Activated CD4-positive, alpha-beta T cell treated with anti-CD3 and anti-CD28 coated beads, Interleukin-2, amount 10 ng/mL, durations not matched to agents 7 days and 5 days (primary cell): ENCODE data around the gene RNF215. TPM values are rescaled to one million over a fixed set of nuclear protein-coding genes. Genes with fewer than 3 reads are reported as not detected.

Experiments
- CTCF ChIA-PET: fragments of 350-600 bp; sonication (Branson Sonifier 250); formaldehyde crosslinking; loops from one replicate; lab custom pipeline; 2021; ENCODE audit warnings: antibody characterized with exemption; lab: Charles Lee
- POLR2A ChIA-PET: fragments of 350-600 bp; sonication (Branson Sonifier 250); formaldehyde crosslinking; loops from one replicate; lab custom pipeline; 2021; ENCODE audit warnings: antibody characterized with exemption; lab: Charles Lee
- DNase-seq: peaks from one replicate; pipeline ENCODE4 v3.0.0-alpha.2; 2020
- H3K27ac Mint-ChIP-seq: one replicate; pipeline ENCODE4 v1.8.0; 2021; ENCODE audit warnings: mild to moderate bottlenecking, moderate library complexity, mixed read lengths
- H3K27me3 Mint-ChIP-seq: one replicate; pipeline ENCODE4 v1.8.0; 2021; ENCODE audit warnings: mixed read lengths
- H3K36me3 Mint-ChIP-seq: one replicate; pipeline ENCODE4 v1.8.0; 2021; ENCODE audit warnings: low read depth, mixed read lengths
- H3K4me1 Mint-ChIP-seq: one replicate; pipeline ENCODE4 v1.8.0; 2021; ENCODE audit warnings: mixed read lengths
- H3K4me3 Mint-ChIP-seq: one replicate; pipeline ENCODE4 v1.8.0; 2021; ENCODE audit warnings: mild to moderate bottlenecking, moderate library complexity, mixed read lengths
- H3K9me3 Mint-ChIP-seq: one replicate; pipeline ENCODE4 v1.8.0; 2021; ENCODE audit warnings: mixed read lengths
- total RNA-seq, 2 experiments: library from RNA; stranded (reverse); gene quantifications; one replicate each; pipeline ENCODE4 v1.2.3, GENCODE V29; 2021

RNF215 gene
- total RNA-seq, 2 experiments from 2014 or later, result 9.8 to 9.9 TPM

DNA sequence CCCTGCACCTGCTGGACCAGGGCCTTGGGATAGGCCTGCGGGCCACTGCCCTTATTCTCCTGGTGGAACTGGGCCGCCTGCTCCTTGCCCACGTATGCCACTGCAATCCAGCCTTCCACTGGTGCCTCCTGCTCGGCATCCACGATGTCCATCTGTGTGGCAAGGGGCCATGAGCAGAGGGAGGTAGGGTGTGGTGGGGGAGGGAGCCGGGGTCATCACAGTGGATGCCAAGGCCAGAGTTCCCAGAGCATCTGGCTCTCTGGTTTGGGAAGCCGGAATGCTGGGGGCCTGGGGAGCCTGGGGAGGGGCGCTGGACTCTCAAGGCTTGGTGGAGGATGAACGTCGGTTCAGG lies 627 bp downstream of the RNF215 start:
- ChIA-PET CTCF (interaction anchor here (0.6 to 8.3 kb wide), 9 partner anchors 11 to 711 kb away, joined by 3 to 71 read pairs (median 3); partner anchors contain the start of genes CASTOR1 and SEC14L2), POLR2A (no interaction called here)
- H3K4me1 Mint-ChIP-seq, result peaks cover 24% of the 10 kb centered on the region
- peak overlapping the region; percentile 73 for H3K27ac Mint-ChIP-seq
- H3K9me3 Mint-ChIP-seq, result no peaks in the 10 kb centered on the region
- no peaks in the 10 kb centered on the region for H3K36me3 Mint-ChIP-seq
- no peak for DNase-seq
- H3K27me3 Mint-ChIP-seq, result no peaks in the 10 kb centered on the region
- H3K4me3 Mint-ChIP-seq, result peak overlapping the region; percentile 74

DNA sequence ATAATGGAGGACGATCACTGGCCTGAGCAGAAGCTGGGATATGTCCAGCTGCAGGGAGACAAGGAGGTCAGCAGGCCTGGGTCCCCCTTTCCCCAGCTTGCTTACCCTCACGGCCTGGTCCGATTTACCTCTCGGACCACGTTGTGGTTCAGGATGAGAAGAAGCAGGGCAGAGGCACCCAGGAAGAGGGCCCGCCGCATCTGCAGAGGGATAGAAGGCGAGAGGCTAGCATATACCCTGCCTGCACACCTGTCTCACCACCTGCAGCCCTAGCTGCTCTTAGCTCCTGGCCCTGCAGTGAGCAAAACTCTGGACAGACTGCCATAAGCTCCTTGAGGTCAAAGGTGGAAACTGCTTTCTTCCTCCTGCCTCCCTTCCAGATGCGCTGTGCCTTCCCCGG lies 1.3 kb downstream of the RNF215 start:
- Mint-ChIP-seq H3K27ac (no peak overlapping the region), H3K27me3 (no peaks in the 10 kb centered on the region), H3K4me3 (peak overlapping the region; percentile 74), H3K36me3 (no peaks in the 10 kb centered on the region), H3K9me3 (no peaks in the 10 kb centered on the region), H3K4me1 (peaks cover 21% of the 10 kb centered on the region)
- ChIA-PET POLR2A (no interaction called here), CTCF (interaction anchor here (0.6 to 8.3 kb wide), 8 partner anchors 12 to 831 kb away, joined by 3 to 71 read pairs (median 3); partner anchors contain the start of gene CASTOR1)
- DNase-seq, result no peak

DNA sequence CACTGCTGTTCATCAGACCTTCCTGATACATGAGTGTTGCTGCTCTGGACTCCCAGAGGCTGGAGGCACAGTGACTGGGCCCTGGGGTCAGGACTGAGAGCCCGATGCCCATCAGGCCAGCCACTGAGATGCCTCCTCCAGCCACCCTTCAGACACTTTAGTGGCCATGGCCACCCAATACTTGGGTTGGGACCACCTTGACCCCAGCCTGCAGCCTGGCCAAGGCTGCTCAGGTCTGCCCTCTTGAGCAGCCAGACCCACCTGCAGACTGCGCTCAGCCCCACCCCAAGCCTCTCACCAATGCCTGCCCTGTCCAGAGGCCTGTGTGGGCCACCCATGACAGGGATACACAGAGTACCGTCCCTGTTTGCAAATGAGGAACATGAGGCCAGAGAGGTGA lies 4.2 kb downstream of the RNF215 start:
- Mint-ChIP-seq H3K27me3 (no peaks in the 10 kb centered on the region), H3K9me3 (no peaks in the 10 kb centered on the region), H3K4me1 (peaks cover 16% of the 10 kb centered on the region), H3K27ac (no peak overlapping the region), H3K4me3 (no peak overlapping the region), H3K36me3 (no peaks in the 10 kb centered on the region)
- ChIA-PET POLR2A (no interaction called here), CTCF (interaction anchor here (1.1 to 8.3 kb wide), 2 partner anchors 81 to 94 kb away, joined by 3 to 71 read pairs; partner anchors contain the start of gene CASTOR1)
- no peak for DNase-seq

DNA sequence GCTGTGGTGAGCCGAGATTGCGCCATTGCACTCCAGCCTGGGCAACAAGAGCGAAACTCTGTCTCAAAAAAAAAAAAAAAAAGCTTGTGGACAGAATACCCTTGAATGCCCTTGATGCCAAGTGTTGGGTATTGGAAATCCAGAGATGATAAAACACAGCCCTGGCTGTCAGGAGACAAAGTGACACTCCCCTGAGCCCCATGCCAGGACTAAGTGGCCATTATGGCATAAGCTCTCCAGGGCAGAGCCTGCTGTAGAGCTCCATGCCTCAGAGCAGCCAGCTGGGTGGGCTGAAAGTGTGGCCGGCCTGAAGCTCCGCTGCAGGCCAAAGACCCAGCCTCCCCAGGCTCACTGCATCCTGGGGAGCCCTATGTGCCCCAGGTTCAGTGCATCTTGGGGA lies 4.9 kb downstream of the RNF215 start:
- H3K27me3 Mint-ChIP-seq, result no peaks in the 10 kb centered on the region
- peaks cover 12% of the 10 kb centered on the region for H3K4me1 Mint-ChIP-seq
- no peak for DNase-seq
- H3K36me3 Mint-ChIP-seq, result no peaks in the 10 kb centered on the region
- ChIA-PET POLR2A (no interaction called here), CTCF (interaction anchor here (1.1 to 8.3 kb wide), 3 partner anchors 13 to 93 kb away, joined by 3 to 71 read pairs (median 6); partner anchors contain the start of gene CASTOR1)
- no peaks in the 10 kb centered on the region for H3K9me3 Mint-ChIP-seq
- H3K27ac Mint-ChIP-seq, result no peak overlapping the region
- no peak overlapping the region for H3K4me3 Mint-ChIP-seq

DNA sequence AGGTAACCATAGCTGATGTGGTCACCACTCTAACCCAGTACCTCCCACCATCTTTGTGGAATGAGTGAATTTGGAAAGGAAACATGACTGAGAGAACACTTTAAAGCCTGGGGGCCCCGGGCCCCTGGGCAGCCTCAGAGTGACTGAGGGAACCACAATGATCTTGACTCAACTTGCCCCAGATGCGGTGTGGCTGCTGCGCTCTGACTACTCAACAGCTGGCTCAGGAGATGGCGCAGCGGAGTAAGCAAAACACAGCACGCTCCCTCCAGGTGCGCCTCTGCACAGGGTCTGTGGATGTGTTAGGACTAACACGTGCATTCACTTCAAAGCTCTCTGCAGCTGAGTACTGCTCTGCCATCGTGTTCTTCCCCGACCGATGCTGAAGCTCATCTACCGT lies 5.9 kb downstream of the RNF215 start:
- DNase-seq, result no peak
- peaks cover 6% of the 10 kb centered on the region for H3K4me1 Mint-ChIP-seq
- H3K27ac Mint-ChIP-seq, result no peak overlapping the region
- H3K9me3 Mint-ChIP-seq, result no peaks in the 10 kb centered on the region
- H3K36me3 Mint-ChIP-seq, result no peaks in the 10 kb centered on the region
- H3K4me3 Mint-ChIP-seq, result no peak overlapping the region
- POLR2A ChIA-PET, result no interaction called here
- H3K27me3 Mint-ChIP-seq, result no peaks in the 10 kb centered on the region
- CTCF ChIA-PET, result interaction anchor here (1.2 to 8.3 kb wide), 6 partner anchors 11 to 92 kb away, joined by 3 to 71 read pairs (median 4); partner anchors contain the start of genes CASTOR1, CCDC157 and SF3A1

DNA sequence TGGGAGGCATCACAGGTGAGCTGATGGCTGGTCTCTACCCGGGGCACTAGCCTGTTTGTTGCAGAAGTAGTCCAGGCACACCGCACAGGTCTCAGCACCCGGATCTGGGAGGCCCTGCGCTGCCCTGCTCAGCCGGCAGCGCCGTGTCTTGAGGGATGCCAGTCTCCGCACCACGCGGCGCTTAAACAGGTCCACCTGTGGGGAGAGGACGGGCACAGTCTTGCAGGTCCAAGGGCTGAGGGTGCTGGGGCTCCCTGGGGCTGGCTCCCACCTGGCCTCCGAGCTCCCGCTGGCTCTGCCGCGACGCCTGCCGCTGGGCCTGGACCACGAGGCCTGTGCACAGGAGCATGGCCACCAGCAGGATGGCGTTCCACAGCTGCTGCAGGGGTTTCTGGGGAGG lies 7.2 kb downstream of the RNF215 start:
- H3K9me3 Mint-ChIP-seq, result no peaks in the 10 kb centered on the region
- ChIA-PET CTCF (interaction anchor here (0.5 to 8.3 kb wide), 5 partner anchors 12 to 270 kb away, joined by 3 to 71 read pairs (median 3); partner anchors contain the start of genes CASTOR1, CCDC157 and SF3A1), POLR2A (no interaction called here)
- H3K27me3 Mint-ChIP-seq, result no peaks in the 10 kb centered on the region
- H3K4me1 Mint-ChIP-seq, result peaks cover 4% of the 10 kb centered on the region
- no peaks in the 10 kb centered on the region for H3K36me3 Mint-ChIP-seq
- no peak overlapping the region for H3K27ac Mint-ChIP-seq
- H3K4me3 Mint-ChIP-seq, result no peak overlapping the region
- no peak for DNase-seq

DNA sequence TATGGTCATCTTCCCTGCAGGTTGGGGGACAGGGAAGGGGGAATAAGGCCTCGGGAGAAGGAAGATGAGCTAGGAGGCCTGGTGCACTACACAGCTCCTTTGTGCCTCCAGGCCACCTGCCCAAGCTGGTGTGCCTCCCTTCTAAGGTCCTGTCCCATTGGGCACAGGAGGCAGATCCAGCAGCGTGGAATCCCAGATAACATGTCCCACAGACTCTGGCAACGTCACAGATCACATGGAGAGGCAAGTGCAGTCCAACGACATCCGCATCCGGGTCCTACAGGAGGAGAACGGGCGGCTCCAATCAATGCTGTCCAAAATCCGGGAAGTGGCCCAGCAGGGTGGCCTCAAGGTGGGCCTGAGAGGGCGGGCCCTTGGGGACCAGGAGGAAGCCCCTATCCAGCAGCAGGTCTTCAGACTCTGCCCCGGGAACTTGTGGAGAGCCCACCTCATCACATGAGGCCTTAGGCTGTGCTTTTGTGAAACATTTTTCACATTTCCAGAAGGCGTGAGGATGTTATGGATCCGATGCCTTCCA lies 11.8 kb downstream of the RNF215 start:
- H3K36me3 Mint-ChIP-seq, result no peaks in the 10 kb centered on the region

DNA sequence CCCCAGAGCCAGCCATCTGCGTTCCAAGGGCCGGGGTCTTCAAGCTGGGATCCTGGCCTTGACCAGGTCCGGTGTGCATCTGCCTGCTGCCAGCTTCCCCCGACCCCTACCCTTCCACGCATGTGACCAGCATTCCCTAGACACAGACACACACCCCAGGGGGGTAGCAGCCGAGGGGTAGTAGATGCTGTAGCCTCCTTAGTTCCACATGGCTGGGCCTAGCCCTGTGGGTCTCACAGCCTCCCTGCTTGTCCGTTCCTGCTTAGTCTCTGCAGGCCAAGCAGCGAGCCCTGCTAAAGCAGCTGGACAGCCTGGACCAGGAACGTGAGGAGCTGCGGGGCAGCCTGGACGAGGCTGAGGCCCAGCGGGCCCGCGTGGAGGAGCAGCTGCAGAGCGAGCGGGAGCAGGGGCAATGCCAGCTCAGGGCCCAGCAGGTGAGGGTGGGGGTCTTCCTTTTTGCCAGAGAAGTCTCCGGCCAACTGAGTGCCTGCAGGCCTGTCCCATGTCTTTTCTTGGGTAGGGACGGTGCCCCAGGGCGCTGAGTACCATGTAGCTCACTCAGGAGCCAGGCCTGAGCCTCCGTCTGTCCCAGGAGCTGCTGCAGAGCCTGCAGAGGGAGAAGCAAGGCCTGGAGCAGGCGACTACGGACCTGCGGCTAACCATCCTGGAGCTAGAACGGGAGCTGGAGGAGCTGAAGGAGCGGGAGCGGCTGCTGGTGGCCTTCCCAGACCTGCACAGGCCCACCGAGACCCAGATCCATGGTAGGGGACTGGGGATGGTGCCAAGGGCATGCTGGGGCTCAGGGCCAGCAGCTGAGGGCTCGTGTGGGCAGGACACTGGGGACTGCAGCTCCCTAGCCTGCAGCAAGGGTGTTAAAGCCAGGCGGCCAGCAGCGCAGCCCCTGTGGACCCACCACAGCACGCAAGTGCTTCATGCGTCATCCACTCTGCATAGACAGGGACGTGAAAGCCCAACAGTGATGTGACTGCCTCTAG lies 13.6 kb downstream of the RNF215 start:
- CTCF ChIA-PET, result interaction anchor here (1.2 to 2.5 kb wide), 3 partner anchors 14 to 86 kb away, joined by 3 to 8 read pairs (median 3); partner anchors contain the start of gene RNF215
- Mint-ChIP-seq H3K27ac (no peak overlapping the region), H3K36me3 (no peaks in the 10 kb centered on the region), H3K4me1 (no peaks in the 10 kb centered on the region), H3K4me3 (no peak overlapping the region), H3K9me3 (no peaks in the 10 kb centered on the region), H3K27me3 (no peaks in the 10 kb centered on the region)
- POLR2A ChIA-PET, result no interaction called here
- DNase-seq, result no peak

More for the DNA sequence above, 11.8 kb downstream of the RNF215 start:
- no peaks in the 10 kb centered on the region for H3K27me3 Mint-ChIP-seq
- no peak overlapping the region for H3K4me3 Mint-ChIP-seq
- DNase-seq, result no peak
- no peaks in the 10 kb centered on the region for H3K9me3 Mint-ChIP-seq
- ChIA-PET POLR2A (no interaction called here), CTCF (interaction anchor here (1.0 to 2.5 kb wide), 3 partner anchors 9 to 87 kb away, joined by 3 to 8 read pairs (median 4); no protein-coding TSS in a partner anchor)
- no peaks in the 10 kb centered on the region for H3K4me1 Mint-ChIP-seq
- H3K27ac Mint-ChIP-seq, result no peak overlapping the region

DNA sequence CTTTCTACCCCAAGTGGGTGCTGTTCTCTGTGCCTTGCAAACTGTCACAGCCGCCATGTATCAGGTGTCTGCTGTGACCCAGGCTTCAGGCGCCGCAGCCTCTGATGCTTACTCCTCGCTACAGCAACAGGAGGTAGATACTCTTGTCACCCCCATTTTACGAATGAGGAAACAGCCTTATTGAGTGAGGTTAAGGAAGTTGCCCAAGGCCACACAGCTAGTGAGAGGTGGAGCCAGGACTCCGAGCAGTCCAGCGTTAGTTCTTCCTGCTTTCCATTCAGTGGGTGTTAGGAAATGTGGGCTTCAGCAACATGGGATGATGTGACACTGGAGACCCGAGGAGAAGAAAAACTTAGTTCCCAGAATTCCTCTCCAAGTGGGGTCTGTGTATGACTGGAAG lies 14.3 kb downstream of the RNF215 start:
- no peak for DNase-seq
- H3K27me3 Mint-ChIP-seq, result no peaks in the 10 kb centered on the region
- ChIA-PET CTCF (interaction anchor here (0.6 to 2.5 kb wide), 2 partner anchors 60 to 85 kb away, joined by 3 to 8 read pairs; no protein-coding TSS in a partner anchor), POLR2A (no interaction called here)
- no peaks in the 10 kb centered on the region for H3K36me3 Mint-ChIP-seq
- no peaks in the 10 kb centered on the region for H3K9me3 Mint-ChIP-seq
- no peak overlapping the region for H3K27ac Mint-ChIP-seq
- no peak overlapping the region for H3K4me3 Mint-ChIP-seq
- H3K4me1 Mint-ChIP-seq, result no peaks in the 10 kb centered on the region

DNA sequence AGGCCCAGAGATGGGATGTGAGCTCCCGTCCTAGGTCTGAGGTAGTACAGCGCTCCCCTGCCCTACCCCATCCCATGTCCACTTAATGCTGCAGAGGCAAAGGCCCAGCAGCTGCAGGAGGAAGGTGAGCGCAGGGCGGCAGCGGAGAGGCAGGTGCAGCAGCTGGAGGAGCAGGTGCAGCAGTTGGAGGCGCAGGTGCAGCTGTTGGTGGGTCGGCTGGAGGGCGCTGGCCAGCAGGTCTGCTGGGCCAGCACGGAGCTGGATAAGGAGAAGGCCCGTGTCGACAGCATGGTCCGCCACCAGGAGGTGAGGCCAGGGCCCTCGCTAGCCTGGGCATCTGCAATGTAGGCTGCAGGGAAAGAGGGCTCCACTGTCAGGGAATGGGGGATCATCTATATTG lies 15.2 kb downstream of the RNF215 start:
- ChIA-PET CTCF (no interaction called here), POLR2A (no interaction called here)
- H3K36me3 Mint-ChIP-seq, result no peaks in the 10 kb centered on the region
- H3K27ac Mint-ChIP-seq, result no peak overlapping the region
- no peak for DNase-seq
- no peaks in the 10 kb centered on the region for H3K4me1 Mint-ChIP-seq
- no peaks in the 10 kb centered on the region for H3K27me3 Mint-ChIP-seq
- H3K9me3 Mint-ChIP-seq, result no peaks in the 10 kb centered on the region
- no peak overlapping the region for H3K4me3 Mint-ChIP-seq

DNA sequence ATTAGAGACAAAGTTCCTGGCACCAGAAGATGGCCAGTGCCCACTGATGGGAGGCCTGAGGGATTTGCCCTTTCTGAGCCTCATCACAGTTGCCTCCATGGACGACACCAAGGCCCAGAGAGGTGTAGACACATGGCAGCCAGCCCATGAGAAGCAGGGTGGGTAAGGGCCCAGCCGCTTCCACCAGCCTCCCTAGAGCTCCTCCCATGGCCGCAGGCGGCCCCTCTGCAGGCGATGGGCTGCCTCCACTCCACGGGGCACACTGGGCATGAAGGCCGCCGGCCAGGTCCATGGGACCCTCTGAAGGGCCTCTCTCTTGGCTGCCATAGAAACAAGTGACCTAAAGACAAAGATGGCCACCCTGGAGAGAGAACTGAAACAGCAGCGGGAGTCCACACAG lies 15.9 kb downstream of the RNF215 start:
- POLR2A ChIA-PET, result no interaction called here
- no peaks in the 10 kb centered on the region for H3K27me3 Mint-ChIP-seq
- no peaks in the 10 kb centered on the region for H3K4me1 Mint-ChIP-seq
- no peaks in the 10 kb centered on the region for H3K9me3 Mint-ChIP-seq
- H3K4me3 Mint-ChIP-seq, result no peak overlapping the region
- CTCF ChIA-PET, result no interaction called here
- no peak for DNase-seq
- no peak overlapping the region for H3K27ac Mint-ChIP-seq
- no peaks in the 10 kb centered on the region for H3K36me3 Mint-ChIP-seq

DNA sequence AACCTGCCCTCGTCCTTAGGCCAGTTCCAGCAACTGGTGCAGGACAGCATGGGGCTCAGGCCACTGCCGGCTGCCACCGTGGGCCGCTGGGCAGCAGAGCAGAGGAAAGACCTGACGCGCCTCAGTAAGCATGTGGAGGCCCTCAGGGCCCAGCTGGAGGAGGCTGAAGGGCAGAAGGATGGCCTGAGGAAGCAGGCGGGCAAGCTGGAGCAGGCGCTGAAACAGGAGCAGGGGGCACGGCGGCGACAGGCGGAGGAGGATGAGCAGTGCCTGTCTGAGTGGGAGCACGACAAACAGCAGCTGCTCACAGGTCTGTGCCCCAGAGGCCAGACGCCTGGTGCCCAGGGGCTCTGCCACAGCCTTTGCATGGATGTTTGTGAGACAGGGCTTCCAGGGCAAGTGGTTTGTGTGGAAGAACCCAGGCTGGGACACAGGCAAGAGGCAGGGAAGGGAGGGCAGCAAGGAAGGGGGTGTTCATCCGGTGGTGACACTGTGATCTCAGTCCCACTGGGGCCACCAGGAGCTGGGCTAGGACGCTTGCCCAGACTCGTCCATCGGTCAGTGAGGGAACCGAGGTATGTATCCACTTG lies 16.5 kb downstream of the RNF215 start:
- Mint-ChIP-seq H3K27me3 (no peaks in the 10 kb centered on the region), H3K36me3 (no peaks in the 10 kb centered on the region), H3K4me3 (no peak overlapping the region), H3K27ac (peak overlapping the region; percentile 41), H3K4me1 (no peaks in the 10 kb centered on the region), H3K9me3 (no peaks in the 10 kb centered on the region)
- ChIA-PET CTCF (no interaction called here), POLR2A (no interaction called here)
- DNase-seq, result no peak
